Progenitor cell of endocrine pancreas (in vitro differentiated cells): ENCODE measurements around the gene KBTBD3. TPM values are rescaled to one million over a fixed set of nuclear protein-coding genes. Genes with fewer than 3 reads are reported as not detected.
A peak's percentile ranks its signal among the peaks of the same experiment; 100 is the strongest.
"Not testable (repeated sequence)": the region's sequence is repeated elsewhere in the genome, so short reads cannot be mapped to it uniquely, and the experiment has no call there.

Experiments
- DNase-seq: peaks from one replicate; pipeline ENCODE4 v3.0.0; 2021; ENCODE audit warnings: low spot score; ENCODE audit not compliant: unreplicated experiment
- H3K27ac Mint-ChIP-seq: 2 replicates; pipeline ENCODE4 v1.8.0; 2021; ENCODE audit warnings: mild to moderate bottlenecking, moderate library complexity, mixed read lengths
- H3K27me3 Mint-ChIP-seq: 2 replicates; pipeline ENCODE4 v1.8.0; 2021; ENCODE audit warnings: mixed read lengths
- H3K36me3 Mint-ChIP-seq: 2 replicates; pipeline ENCODE4 v1.8.0; 2022; ENCODE audit warnings: mixed read lengths; ENCODE audit not compliant: insufficient read depth
- H3K4me1 Mint-ChIP-seq: 2 replicates; pipeline ENCODE4 v1.8.0; 2021; ENCODE audit warnings: low read depth, mixed read lengths
- H3K4me3 Mint-ChIP-seq: 2 replicates; pipeline ENCODE4 v1.8.0; 2021; ENCODE audit warnings: low read depth, mild to moderate bottlenecking, moderate library complexity, mixed read lengths
- H3K9me3 Mint-ChIP-seq: 2 replicates; pipeline ENCODE4 v1.8.0; 2021; ENCODE audit warnings: low read depth, mixed read lengths
- total RNA-seq: library from RNA; stranded (reverse); gene quantifications from 2 replicates; pipeline ENCODE4 v1.2.1, GENCODE V29; 2021
- TF ChIP-seq, protein P1 (sequence below): fragments of 200-600 bp; sonication (generic); IDR thresholded peaks from one replicate; pipeline ENCODE4 v1.5.0; 2021; ENCODE audit warnings: antibody characterized with exemption, mild to moderate bottlenecking; ENCODE audit not compliant: unreplicated experiment

KBTBD3 gene
- total RNA-seq, 1 donor from 2014 or later = 5.0 TPM

DNA sequence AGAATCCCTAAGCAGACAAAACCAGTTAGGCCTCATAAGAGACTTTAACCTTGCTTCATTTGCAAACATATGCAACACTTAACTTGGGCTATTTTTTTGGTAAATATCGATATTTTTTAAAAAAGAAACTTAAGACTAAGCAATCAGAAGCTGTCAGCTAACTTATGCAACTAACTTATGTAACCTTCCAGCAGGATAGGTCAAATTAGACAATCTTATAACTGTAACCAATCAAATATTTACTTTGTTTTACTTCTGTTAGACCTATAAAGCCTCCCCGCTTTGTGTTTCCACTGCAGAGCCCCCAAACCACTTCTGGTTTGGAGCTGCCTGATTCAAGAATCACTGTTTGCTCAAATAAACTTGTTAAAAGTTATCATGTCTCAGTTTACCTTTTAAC lies 63.1 kb downstream of the KBTBD3 start:
- H3K36me3 Mint-ChIP-seq = peaks cover 23% of the 10 kb centered on the region
- TF ChIP-seq, protein P1, sequence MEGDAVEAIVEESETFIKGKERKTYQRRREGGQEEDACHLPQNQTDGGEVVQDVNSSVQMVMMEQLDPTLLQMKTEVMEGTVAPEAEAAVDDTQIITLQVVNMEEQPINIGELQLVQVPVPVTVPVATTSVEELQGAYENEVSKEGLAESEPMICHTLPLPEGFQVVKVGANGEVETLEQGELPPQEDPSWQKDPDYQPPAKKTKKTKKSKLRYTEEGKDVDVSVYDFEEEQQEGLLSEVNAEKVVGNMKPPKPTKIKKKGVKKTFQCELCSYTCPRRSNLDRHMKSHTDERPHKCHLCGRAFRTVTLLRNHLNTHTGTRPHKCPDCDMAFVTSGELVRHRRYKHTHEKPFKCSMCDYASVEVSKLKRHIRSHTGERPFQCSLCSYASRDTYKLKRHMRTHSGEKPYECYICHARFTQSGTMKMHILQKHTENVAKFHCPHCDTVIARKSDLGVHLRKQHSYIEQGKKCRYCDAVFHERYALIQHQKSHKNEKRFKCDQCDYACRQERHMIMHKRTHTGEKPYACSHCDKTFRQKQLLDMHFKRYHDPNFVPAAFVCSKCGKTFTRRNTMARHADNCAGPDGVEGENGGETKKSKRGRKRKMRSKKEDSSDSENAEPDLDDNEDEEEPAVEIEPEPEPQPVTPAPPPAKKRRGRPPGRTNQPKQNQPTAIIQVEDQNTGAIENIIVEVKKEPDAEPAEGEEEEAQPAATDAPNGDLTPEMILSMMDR = no peak
- no peak for DNase-seq
- no peak overlapping the region for H3K4me3 Mint-ChIP-seq
- peaks cover 2% of the 10 kb centered on the region for H3K9me3 Mint-ChIP-seq
- H3K27me3 Mint-ChIP-seq = no peaks in the 10 kb centered on the region
- H3K4me1 Mint-ChIP-seq = peaks cover 21% of the 10 kb centered on the region
- no peak overlapping the region for H3K27ac Mint-ChIP-seq

- Mint-ChIP-seq H3K27ac (peak overlapping the region; percentile 11), H3K36me3 (peaks cover 30% of the 10 kb centered on the region)
Observed at GRCh38 chr11:106012744-106013143, 64.4 kb downstream of the KBTBD3 start.

DNA sequence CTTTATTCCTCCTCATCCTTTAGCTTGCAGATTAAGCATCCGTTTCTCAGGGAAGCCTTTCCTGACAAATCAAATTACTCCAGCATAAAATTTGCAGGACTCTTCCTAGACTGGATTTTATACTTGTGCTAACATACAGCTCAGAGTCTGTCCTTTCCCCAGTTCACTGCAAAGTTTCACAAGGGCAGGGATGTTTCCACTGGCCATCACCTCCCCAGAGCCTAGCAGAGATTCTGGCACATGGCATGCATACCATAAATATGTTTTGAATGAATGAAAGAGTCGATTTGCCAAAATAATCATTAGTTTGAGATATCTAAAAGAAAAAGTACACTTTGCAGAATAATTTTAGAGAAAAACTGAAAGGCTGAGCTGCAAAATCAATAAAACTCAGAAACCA lies 65.7 kb downstream of the KBTBD3 start:
- Mint-ChIP-seq H3K27ac (no peak overlapping the region), H3K4me3 (no peak overlapping the region), H3K27me3 (no peaks in the 10 kb centered on the region), H3K9me3 (peaks cover 3% of the 10 kb centered on the region), H3K36me3 (peaks cover 43% of the 10 kb centered on the region), H3K4me1 (peaks cover 16% of the 10 kb centered on the region)
- DNase-seq = no peak
- TF ChIP-seq, protein P1 = no peak

More at GRCh38 chr11:106012744-106013143, 64.4 kb downstream of the KBTBD3 start:
- TF ChIP-seq, protein P1 = no peak
- Mint-ChIP-seq H3K4me1 (peaks cover 16% of the 10 kb centered on the region), H3K4me3 (no peak overlapping the region), H3K27me3 (no peaks in the 10 kb centered on the region), H3K9me3 (no peaks in the 10 kb centered on the region)
- DNase-seq = no peak

DNA sequence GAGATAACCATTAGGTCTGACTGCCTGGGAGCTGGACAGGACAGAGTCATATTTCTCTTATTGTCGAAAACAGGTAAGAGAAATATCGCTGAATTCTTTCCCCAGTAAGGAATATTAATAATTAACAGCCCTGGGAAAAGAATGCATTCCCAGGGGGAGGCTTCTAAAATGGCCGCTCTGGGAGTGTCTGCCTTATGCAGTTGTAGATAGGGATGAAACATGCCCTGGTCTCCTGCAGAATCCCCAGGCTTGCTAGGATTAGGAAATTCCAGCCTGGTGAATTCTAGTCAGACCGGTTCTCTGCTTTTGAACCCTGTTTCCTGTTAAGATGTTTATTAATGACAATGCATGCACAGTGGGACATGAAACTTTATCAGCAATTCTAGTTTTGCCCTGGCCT lies 74.1 kb downstream of the KBTBD3 start:
- not testable (repeated sequence) for H3K4me3 Mint-ChIP-seq, H3K4me1 Mint-ChIP-seq, H3K27ac Mint-ChIP-seq, H3K27me3 Mint-ChIP-seq, DNase-seq
- peaks cover 51% of the 10 kb centered on the region for H3K36me3 Mint-ChIP-seq
- peaks cover 16% of the 10 kb centered on the region for H3K9me3 Mint-ChIP-seq

GRCh38 chr11:106001304-106002012 lies 75.7 kb downstream of the KBTBD3 start:
- TF ChIP-seq, protein P1 = no peak
- DNase-seq = no peak
- H3K4me3 Mint-ChIP-seq = no peak overlapping the region
- H3K27me3 Mint-ChIP-seq = no peaks in the 10 kb centered on the region
- H3K9me3 Mint-ChIP-seq = peaks cover 14% of the 10 kb centered on the region
- no peak overlapping the region for H3K27ac Mint-ChIP-seq
- peaks cover 35% of the 10 kb centered on the region for H3K36me3 Mint-ChIP-seq
- peaks cover 3% of the 10 kb centered on the region for H3K4me1 Mint-ChIP-seq

Other genes starting within 250 kb of the KBTBD3 start
- gene MSANTD4, start 55.1 kb downstream of the KBTBD3 start, total RNA-seq = 27.8 and 29.5 TPM in 2 replicates
- gene AASDHPPT, start 315 bp upstream of the KBTBD3 start, total RNA-seq = 56.7 and 60.4 TPM in 2 replicates